HG02623 (cell line): ENCODE results near the gene RTN4.

Source experiments
- ATAC-seq: cut with Tn5 transposase; IDR thresholded peaks from one replicate; pipeline ENCODE4 v1.9.1; 2021; ENCODE audit warnings: moderate library complexity; ENCODE audit not compliant: unreplicated experiment

The RTN4 gene

GRCh38 chr2:54928719-54929118, 121.5 kb downstream of the RTN4 start:
- no peak for ATAC-seq

- ATAC-seq: no peak
Measured at GRCh38 chr2:54927751-54928615, 122.3 kb downstream of the RTN4 start.

- no peak for ATAC-seq
Measured at GRCh38 chr2:54927085-54927750, 123.0 kb downstream of the RTN4 start.

GRCh38 chr2:54925022-54925421, 125.2 kb downstream of the RTN4 start:
- ATAC-seq: no peak

GRCh38 chr2:54924121-54924520, 126.1 kb downstream of the RTN4 start:
- no peak for ATAC-seq
